Mesothelial cell of epicardium (in vitro differentiated cells): ENCODE measurements around the gene MCM8. TPM values are rescaled to one million over a fixed set of nuclear protein-coding genes. Genes with fewer than 3 reads are reported as not detected.

Experiments used
- DNase-seq, 2 experiments: peaks; one replicate each; pipeline ENCODE4 v3.0.0; 2021; ENCODE audit warnings: low spot score in 2 of 2; ENCODE audit not compliant: unreplicated experiment in 2 of 2
- H3K27ac Mint-ChIP-seq: 2 replicates; pipeline ENCODE4 v1.8.0; 2021; ENCODE audit warnings: mixed read lengths
- H3K27me3 Mint-ChIP-seq: 2 replicates; pipeline ENCODE4 v1.8.0; 2021; ENCODE audit warnings: low read depth, mixed read lengths
- H3K36me3 Mint-ChIP-seq: 2 replicates; pipeline ENCODE4 v1.8.0; 2021; ENCODE audit warnings: mixed read lengths
- H3K4me1 Mint-ChIP-seq: 2 replicates; pipeline ENCODE4 v1.8.0; 2021; ENCODE audit warnings: mixed read lengths
- H3K4me3 Mint-ChIP-seq: 2 replicates; pipeline ENCODE4 v1.8.0; 2021; ENCODE audit warnings: mild to moderate bottlenecking, moderate library complexity, mixed read lengths
- H3K9me3 Mint-ChIP-seq: 2 replicates; pipeline ENCODE4 v1.8.0; 2021; ENCODE audit warnings: mixed read lengths
- total RNA-seq: library from RNA; stranded (reverse); gene quantifications from 3 replicates; pipeline ENCODE4 v1.2.1, GENCODE V29; 2021
- TF ChIP-seq, protein P1 (sequence below): fragments of 200-600 bp; sonication (generic); IDR thresholded peaks from one replicate; pipeline ENCODE4 v1.5.0; 2021; ENCODE audit warnings: antibody characterized with exemption; ENCODE audit not compliant: unreplicated experiment

Gene MCM8
- total RNA-seq, 1 donor from 2014 or later, result 11.3 TPM

DNA sequence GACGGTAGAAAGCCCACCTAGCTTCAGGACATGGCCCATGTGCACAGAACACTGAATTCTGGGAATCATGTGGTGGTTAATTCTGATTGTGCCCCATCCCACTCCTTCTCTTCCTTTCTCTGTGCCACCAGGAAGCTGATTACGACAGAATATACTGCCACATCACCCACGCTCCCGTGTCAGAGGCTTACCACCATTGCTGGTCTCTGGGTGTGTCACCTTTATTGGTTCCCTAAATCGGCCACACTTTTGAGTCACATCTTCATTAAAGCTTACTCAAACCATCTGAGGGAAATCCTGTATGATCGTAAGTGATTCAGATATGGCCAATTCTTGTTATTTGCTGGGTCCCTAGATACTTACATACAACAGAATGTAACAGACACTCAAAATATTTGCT is 3.2 kb upstream of the MCM8 start:
- no peak overlapping the region for H3K27ac Mint-ChIP-seq
- peaks cover 20% of the 10 kb centered on the region for H3K36me3 Mint-ChIP-seq
- H3K4me3 Mint-ChIP-seq, result no peak overlapping the region
- no peaks in the 10 kb centered on the region for H3K9me3 Mint-ChIP-seq
- DNase-seq, result no peak
- TF ChIP-seq, protein P1, sequence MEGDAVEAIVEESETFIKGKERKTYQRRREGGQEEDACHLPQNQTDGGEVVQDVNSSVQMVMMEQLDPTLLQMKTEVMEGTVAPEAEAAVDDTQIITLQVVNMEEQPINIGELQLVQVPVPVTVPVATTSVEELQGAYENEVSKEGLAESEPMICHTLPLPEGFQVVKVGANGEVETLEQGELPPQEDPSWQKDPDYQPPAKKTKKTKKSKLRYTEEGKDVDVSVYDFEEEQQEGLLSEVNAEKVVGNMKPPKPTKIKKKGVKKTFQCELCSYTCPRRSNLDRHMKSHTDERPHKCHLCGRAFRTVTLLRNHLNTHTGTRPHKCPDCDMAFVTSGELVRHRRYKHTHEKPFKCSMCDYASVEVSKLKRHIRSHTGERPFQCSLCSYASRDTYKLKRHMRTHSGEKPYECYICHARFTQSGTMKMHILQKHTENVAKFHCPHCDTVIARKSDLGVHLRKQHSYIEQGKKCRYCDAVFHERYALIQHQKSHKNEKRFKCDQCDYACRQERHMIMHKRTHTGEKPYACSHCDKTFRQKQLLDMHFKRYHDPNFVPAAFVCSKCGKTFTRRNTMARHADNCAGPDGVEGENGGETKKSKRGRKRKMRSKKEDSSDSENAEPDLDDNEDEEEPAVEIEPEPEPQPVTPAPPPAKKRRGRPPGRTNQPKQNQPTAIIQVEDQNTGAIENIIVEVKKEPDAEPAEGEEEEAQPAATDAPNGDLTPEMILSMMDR, result no peak
- no peaks in the 10 kb centered on the region for H3K27me3 Mint-ChIP-seq
- H3K4me1 Mint-ChIP-seq, result peaks cover 25% of the 10 kb centered on the region

DNA sequence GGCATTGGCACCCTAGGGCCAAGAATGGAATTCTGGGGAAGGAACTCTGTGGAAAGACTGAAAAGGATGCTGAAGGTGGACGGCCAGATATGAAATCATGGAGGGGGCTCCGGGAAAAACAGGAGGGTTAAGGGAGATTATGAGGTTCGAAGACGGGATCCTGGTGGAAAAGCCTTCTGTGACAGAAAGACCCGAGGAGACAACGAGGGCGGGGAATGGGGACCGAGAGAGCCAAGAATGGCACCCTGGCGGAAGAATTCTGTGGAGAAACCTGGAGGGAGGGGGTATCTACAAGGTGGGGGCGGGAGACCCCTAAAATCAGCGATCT is 545 bp upstream of the MCM8 start:
- no peaks in the 10 kb centered on the region for H3K27me3 Mint-ChIP-seq
- TF ChIP-seq, protein P1, result no peak
- peak overlapping the region; percentile 95 for H3K4me3 Mint-ChIP-seq
- no peak for DNase-seq
- peaks cover 25% of the 10 kb centered on the region for H3K4me1 Mint-ChIP-seq
- H3K27ac Mint-ChIP-seq, result peak overlapping the region; percentile 97
- H3K36me3 Mint-ChIP-seq, result peaks cover 9% of the 10 kb centered on the region
- H3K9me3 Mint-ChIP-seq, result no peaks in the 10 kb centered on the region

DNA sequence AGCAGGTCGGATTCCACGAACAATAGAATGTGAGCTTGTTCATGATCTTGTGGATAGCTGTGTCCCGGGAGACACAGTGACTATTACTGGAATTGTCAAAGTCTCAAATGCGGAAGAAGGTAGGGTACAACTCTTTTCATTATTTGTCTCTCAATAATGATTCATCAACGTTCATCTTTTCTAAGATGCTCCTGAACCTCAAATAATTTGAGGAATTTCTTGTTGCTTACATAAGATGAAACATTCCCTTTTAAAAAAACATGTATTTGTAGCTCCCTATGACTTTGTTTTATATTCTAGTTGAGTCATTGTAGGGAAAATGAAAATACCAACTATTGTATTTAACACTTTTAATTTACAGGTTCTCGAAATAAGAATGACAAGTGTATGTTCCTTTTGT is 17.0 kb downstream of the MCM8 start:
- peaks cover 6% of the 10 kb centered on the region for H3K36me3 Mint-ChIP-seq
- H3K4me1 Mint-ChIP-seq, result no peaks in the 10 kb centered on the region
- no peak overlapping the region for H3K4me3 Mint-ChIP-seq
- H3K27ac Mint-ChIP-seq, result no peak overlapping the region
- DNase-seq, result no peak
- H3K9me3 Mint-ChIP-seq, result no peaks in the 10 kb centered on the region
- H3K27me3 Mint-ChIP-seq, result no peaks in the 10 kb centered on the region
- TF ChIP-seq, protein P1, result no peak

DNA sequence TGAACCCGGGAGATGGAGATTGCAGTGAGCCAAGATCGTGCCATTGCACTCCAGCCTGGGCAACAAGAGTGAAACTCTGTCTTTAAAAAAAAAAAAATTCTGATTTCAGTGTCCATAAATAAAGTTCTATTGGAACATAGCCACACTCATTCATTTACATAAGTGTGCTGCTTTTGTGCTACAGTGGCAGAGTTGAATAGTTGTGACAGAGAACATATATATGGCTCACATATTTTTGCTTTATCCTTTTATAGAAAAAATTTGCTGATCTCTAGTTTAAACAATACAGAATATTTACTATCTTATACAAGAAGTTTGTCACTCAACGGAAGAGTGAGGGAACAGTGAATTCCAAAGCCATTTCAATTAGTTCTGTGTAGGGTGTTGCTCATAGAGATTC is 18.0 kb downstream of the MCM8 start:
- Mint-ChIP-seq H3K36me3 (peaks cover 6% of the 10 kb centered on the region), H3K27ac (no peak overlapping the region)

DNA sequence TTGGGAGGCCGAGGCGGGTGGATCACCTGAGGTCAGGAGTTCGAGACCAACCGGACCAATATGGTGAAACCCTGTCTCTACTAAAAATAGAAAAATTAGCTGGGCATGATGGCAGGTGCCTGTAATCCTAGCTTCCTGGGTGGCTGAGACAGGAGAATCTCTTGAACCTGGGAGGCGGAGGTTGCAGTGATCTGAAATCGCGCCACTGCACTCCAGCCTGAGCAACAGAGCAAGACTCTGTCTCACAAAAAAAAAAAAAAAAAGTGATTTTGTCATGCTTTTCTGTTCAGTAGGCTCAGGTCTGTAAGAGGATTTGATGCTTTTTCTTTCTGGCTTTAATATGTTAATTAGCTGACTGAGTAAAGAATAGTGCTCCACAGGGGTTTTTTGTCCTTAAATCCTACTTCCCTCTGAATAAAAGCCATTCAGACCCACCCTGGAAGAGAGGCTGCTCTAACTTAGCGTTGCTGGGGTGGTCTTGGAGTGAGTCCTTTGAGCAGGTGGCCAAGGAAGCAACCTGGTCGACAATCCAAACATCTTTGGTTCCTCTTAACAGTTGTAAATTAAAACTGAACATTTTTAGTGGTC is 19.0 kb downstream of the MCM8 start:
- DNase-seq, result no peak
- Mint-ChIP-seq H3K9me3 (no peaks in the 10 kb centered on the region), H3K27me3 (no peaks in the 10 kb centered on the region), H3K27ac (no peak overlapping the region), H3K4me1 (no peaks in the 10 kb centered on the region), H3K4me3 (no peak overlapping the region), H3K36me3 (peaks cover 4% of the 10 kb centered on the region)
- TF ChIP-seq, protein P1, result no peak

More for the DNA sequence above, 18.0 kb downstream of the MCM8 start:
- TF ChIP-seq, protein P1, result no peak
- DNase-seq, result no peak
- Mint-ChIP-seq H3K9me3 (no peaks in the 10 kb centered on the region), H3K4me1 (no peaks in the 10 kb centered on the region), H3K27me3 (no peaks in the 10 kb centered on the region), H3K4me3 (no peak overlapping the region)

DNA sequence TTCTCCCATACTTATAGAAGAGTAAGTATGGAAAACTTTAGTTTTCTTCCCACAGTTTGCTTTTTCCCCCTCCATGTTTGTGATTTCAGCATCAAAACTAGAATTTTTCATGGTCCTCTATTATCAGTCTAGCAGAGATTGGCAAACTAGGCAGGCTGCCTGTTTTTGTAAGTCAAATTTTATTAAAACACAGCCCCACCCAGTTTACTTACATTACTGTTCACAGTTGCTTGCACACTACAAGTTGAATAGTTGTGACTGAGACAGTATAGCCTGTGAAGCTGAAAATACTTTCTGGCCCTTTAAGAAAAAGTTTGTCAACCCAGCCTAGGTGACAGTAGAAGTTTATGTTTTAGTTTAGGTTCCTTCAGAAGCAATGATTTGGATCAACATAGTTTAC is 19.5 kb downstream of the MCM8 start:
- Mint-ChIP-seq H3K27me3 (no peaks in the 10 kb centered on the region), H3K4me3 (no peak overlapping the region), H3K27ac (no peak overlapping the region), H3K4me1 (no peaks in the 10 kb centered on the region), H3K36me3 (peaks cover 2% of the 10 kb centered on the region), H3K9me3 (no peaks in the 10 kb centered on the region)
- no peak for DNase-seq
- TF ChIP-seq, protein P1, result no peak
